NCI-H1436 (cell line): Measurements from ENCODE around the gene NPIPA7.
"Not testable (repeated sequence)": the region's sequence is repeated elsewhere in the genome, so short reads cannot be mapped to it uniquely, and the experiment has no call there.

Source experiments
- DNase-seq: peaks from one replicate; lab custom pipeline; 2025; lab: John Stamatoyannopoulos, UW

Gene NPIPA7

GRCh38 chr16:16378840-16379239, at the start of gene NPIPA7:
Gene NPIPA7 (plus strand): TSS chr16:16379140. CDS start chr16:16379245, 105 bp downstream.
- not testable (repeated sequence) for DNase-seq

GRCh38 chr16:16331466-16331865, 47.5 kb upstream of the NPIPA7 start:
- DNase-seq = not testable (repeated sequence)

GRCh38 chr16:16357556-16357955, 21.4 kb upstream of the NPIPA7 start:
- DNase-seq = not testable (repeated sequence)

- DNase-seq = not testable (repeated sequence)
Observed at GRCh38 chr16:16358539-16359240, 20.2 kb upstream of the NPIPA7 start.

- not testable (repeated sequence) for DNase-seq
Observed at GRCh38 chr16:16363595-16363994, 15.3 kb upstream of the NPIPA7 start.

- DNase-seq = not testable (repeated sequence)
Observed at GRCh38 chr16:16364100-16364499, 14.8 kb upstream of the NPIPA7 start.

- DNase-seq = not testable (repeated sequence)
Observed at GRCh38 chr16:16364701-16365100, 14.2 kb upstream of the NPIPA7 start.

GRCh38 chr16:16365319-16365718, 13.6 kb upstream of the NPIPA7 start:
- DNase-seq = not testable (repeated sequence)

- DNase-seq = not testable (repeated sequence)
Observed at GRCh38 chr16:16365851-16366250, 13.1 kb upstream of the NPIPA7 start.

GRCh38 chr16:16366552-16367284, 12.2 kb upstream of the NPIPA7 start:
- DNase-seq = not testable (repeated sequence)

- DNase-seq = not testable (repeated sequence)
Observed at GRCh38 chr16:16367285-16367628, 11.7 kb upstream of the NPIPA7 start.

- not testable (repeated sequence) for DNase-seq
Observed at GRCh38 chr16:16369081-16369856, 9.7 kb upstream of the NPIPA7 start.

GRCh38 chr16:16371136-16371735, 7.7 kb upstream of the NPIPA7 start:
- not testable (repeated sequence) for DNase-seq

- not testable (repeated sequence) for DNase-seq
Observed at GRCh38 chr16:16374192-16374591, 4.7 kb upstream of the NPIPA7 start.

GRCh38 chr16:16399685-16400084, 20.7 kb downstream of the NPIPA7 start:
- not testable (repeated sequence) for DNase-seq

- DNase-seq = not testable (repeated sequence)
Observed at GRCh38 chr16:16402333-16402732, 23.4 kb downstream of the NPIPA7 start.

- not testable (repeated sequence) for DNase-seq
Observed at GRCh38 chr16:16404283-16404682, 25.3 kb downstream of the NPIPA7 start.

- DNase-seq = not testable (repeated sequence)
Observed at GRCh38 chr16:16405421-16405820, 26.5 kb downstream of the NPIPA7 start.

- not testable (repeated sequence) for DNase-seq
Observed at GRCh38 chr16:16408430-16408829, 29.5 kb downstream of the NPIPA7 start.

GRCh38 chr16:16413773-16414172, 34.8 kb downstream of the NPIPA7 start:
- DNase-seq = not testable (repeated sequence)

GRCh38 chr16:16417071-16417470, 38.1 kb downstream of the NPIPA7 start:
- not testable (repeated sequence) for DNase-seq
